OCI-LY7 (cell line): ENCODE data around the gene GLP1R. TPM values are rescaled to one million over a fixed set of nuclear protein-coding genes. Genes with fewer than 3 reads are reported as not detected.

Experiments
- BruUV-seq: library from RNA; stranded (reverse); fragments of 400-500 nt; replicated peaks from 2 replicates; lab custom pipeline; 2021; lab: Mats Ljungman, UMichigan
- CTCF ChIA-PET: fragments of 300-600 bp; sonication (Branson Sonifier 250); formaldehyde crosslinking; loops from one replicate; lab custom pipeline; 2022; ENCODE audit warnings: antibody characterized with exemption; ENCODE audit not compliant: unreplicated experiment; lab: Charles Lee
- POLR2A ChIA-PET: fragments of 300-600 bp; sonication (Branson Sonifier 250); formaldehyde crosslinking; loops from one replicate; lab custom pipeline; 2022; ENCODE audit warnings: antibody characterized with exemption; lab: Charles Lee
- DNase-seq: peaks from one replicate; pipeline ENCODE4 v3.0.0-alpha.2; 2015; ENCODE audit warnings: low spot score
- H2AFZ ChIP-seq: fragments of 200-600 bp; sonication (generic), shearing (Covaris generic); 2 replicates; pipeline ENCODE4 v1.6.1; 2014; ENCODE audit warnings: mild to moderate bottlenecking, antibody characterized with exemption, low read length, moderate library complexity
- H3K27ac ChIP-seq: fragments of 200-600 bp; sonication (generic); 2 replicates; pipeline ENCODE4 v1.5.1; 2014; ENCODE audit warnings: mixed run types, low read depth, mild to moderate bottlenecking, moderate library complexity, low read length, inconsistent platforms; ENCODE audit not compliant: poor library complexity, severe bottlenecking
- H3K36me3 ChIP-seq: fragments of 200-600 bp; sonication (generic); 2 replicates; pipeline ENCODE4 v1.6.1; 2014; ENCODE audit warnings: mild to moderate bottlenecking, antibody characterized with exemption, low read length, moderate library complexity, mixed read lengths; ENCODE audit not compliant: insufficient read depth
- H3K4me1 ChIP-seq: fragments of 200-600 bp; sonication (generic); 2 replicates; pipeline ENCODE4 v1.5.1; 2014; ENCODE audit warnings: mild to moderate bottlenecking, low read length; ENCODE audit not compliant: insufficient read depth, poor library complexity, severe bottlenecking
- H3K4me2 ChIP-seq: fragments of 200-600 bp; sonication (generic); 2 replicates; pipeline ENCODE4 v1.6.1; 2014; ENCODE audit warnings: mild to moderate bottlenecking, low read length
- H3K4me3 ChIP-seq: fragments of 200-600 bp; sonication (generic); 2 replicates; pipeline ENCODE4 v1.5.1; 2014; ENCODE audit warnings: mild to moderate bottlenecking, low read depth, low read length; ENCODE audit not compliant: poor library complexity, severe bottlenecking
- H3K79me2 ChIP-seq: fragments of 200-600 bp; sonication (generic); 2 replicates; pipeline ENCODE4 v1.6.1; 2016; ENCODE audit warnings: low read depth, mild to moderate bottlenecking, low read length, moderate library complexity, mixed read lengths; ENCODE audit not compliant: insufficient read depth
- H3K9me2 ChIP-seq: fragments of 200-600 bp; sonication (generic); 2 replicates; pipeline ENCODE4 v1.6.1; 2016; ENCODE audit warnings: mild to moderate bottlenecking, low read length, mixed read lengths; ENCODE audit not compliant: insufficient read depth
- H3K9me3 ChIP-seq: fragments of 200-600 bp; sonication (generic); 2 replicates; pipeline ENCODE4 v1.6.1; 2014; ENCODE audit warnings: mild to moderate bottlenecking, mixed run types, low read length, mixed read lengths
- H4K20me1 ChIP-seq: fragments of 200-600 bp; sonication (generic); 2 replicates; pipeline ENCODE4 v1.6.1; 2014; ENCODE audit warnings: mild to moderate bottlenecking, antibody characterized with exemption, low read length, moderate library complexity, mixed read lengths; ENCODE audit not compliant: insufficient read depth
- CTCF ChIP-seq: fragments of 200-600 bp; sonication (generic); conservative IDR thresholded peaks from 2 replicates; pipeline ENCODE4 v1.5.1; 2014; ENCODE audit warnings: mild to moderate bottlenecking, antibody characterized with exemption, low read length, moderate library complexity, mixed read lengths
- EZH2phosphoT487 ChIP-seq: fragments of 200-600 bp; sonication (generic); IDR thresholded peaks from 2 replicates; pipeline ENCODE4 v1.6.1; 2018; ENCODE audit warnings: low read depth, borderline replicate concordance, mild to moderate bottlenecking, mixed run types, antibody characterized with exemption, low read length, moderate library complexity, mixed read lengths
- intact Hi-C: fragments of 100-400 bp; cut with micrococcal nuclease; formaldehyde crosslinking; loops from one replicate; pipeline ENCODE4 v1.10.0; 2022; ENCODE audit not compliant: unreplicated experiment
- total RNA-seq, 2 experiments: library from RNA; depleted of rRNA in 1 of 2; stranded (reverse); fragments of >200 nt in 1 of 2; shearing (Covaris generic) in 1 of 2; gene quantifications; 2 replicates each; pipeline ENCODE4 v1.2.3, GENCODE V29; 2014 to 2022

Gene GLP1R
- total RNA-seq, 2 experiments from 2014 or later, result not detected

- Histone ChIP-seq H3K4me3 (no peak overlapping the region), H3K79me2 (no peaks in the 10 kb centered on the region), H3K9me3 (no peaks in the 10 kb centered on the region), H3K4me2 (no peak overlapping the region), H2AFZ (no peak overlapping the region), H4K20me1 (no peaks in the 10 kb centered on the region), H3K9me2 (no peaks in the 10 kb centered on the region), H3K36me3 (no peaks in the 10 kb centered on the region), H3K27ac (no peak overlapping the region), H3K4me1 (no peaks in the 10 kb centered on the region)
- no peak for DNase-seq
- intact Hi-C loops, result no loop called here
- ChIA-PET POLR2A (no interaction called here), CTCF (no interaction called here)
- no TSS peak for BruUV-seq
- no peak for TF ChIP-seq EZH2phosphoT487
- no peak for TF ChIP-seq CTCF
These were observed 29.5 kb downstream of the GLP1R start for GRCh38 chr6:39077882-39078594.

- no peak for DNase-seq
- Histone ChIP-seq H3K4me3 (no peak overlapping the region), H4K20me1 (no peaks in the 10 kb centered on the region), H3K9me3 (no peaks in the 10 kb centered on the region), H3K79me2 (no peaks in the 10 kb centered on the region), H3K4me1 (no peaks in the 10 kb centered on the region), H2AFZ (no peak overlapping the region), H3K36me3 (no peaks in the 10 kb centered on the region), H3K9me2 (no peaks in the 10 kb centered on the region), H3K4me2 (no peak overlapping the region), H3K27ac (no peak overlapping the region)
- POLR2A ChIA-PET, result no interaction called here
- BruUV-seq, result no TSS peak
- no peak for TF ChIP-seq EZH2phosphoT487
- TF ChIP-seq CTCF, result no peak
- CTCF ChIA-PET, result no interaction called here
- intact Hi-C loops, result no loop called here
These were observed 30.1 kb downstream of the GLP1R start for GRCh38 chr6:39078695-39079094.
